Fibroblast of skin of back (primary cell): ENCODE measurements around the gene SYVN1.

Experiments
- DNase-seq: peaks from one replicate; pipeline ENCODE4 v3.0.0-alpha.2; 2013

SYVN1 gene

GRCh38 chr11:65111744-65112545 is 22.4 kb downstream of the SYVN1 start, which contains the start of gene TM7SF2:
Gene TM7SF2 (plus strand): TSS chr11:65111872. CDS start chr11:65112016, 144 bp downstream.
- DNase-seq: peak; percentile 88

GRCh38 chr11:65111159-65111743 is 23.1 kb downstream of the SYVN1 start:
- no peak for DNase-seq

- peak; percentile 73 for DNase-seq
Measured at GRCh38 chr11:65110354-65110861, 23.9 kb downstream of the SYVN1 start.

- no peak for DNase-seq
Measured at GRCh38 chr11:65109231-65110198, 24.8 kb downstream of the SYVN1 start.

GRCh38 chr11:65108469-65109123 is 25.7 kb downstream of the SYVN1 start:
- no peak for DNase-seq

GRCh38 chr11:65107751-65108468 is 26.4 kb downstream of the SYVN1 start:
- DNase-seq: no peak

- DNase-seq: no peak
Measured at GRCh38 chr11:65107078-65107477, 27.2 kb downstream of the SYVN1 start.

GRCh38 chr11:65104628-65105027 is 29.7 kb downstream of the SYVN1 start:
- DNase-seq: no peak

- no peak for DNase-seq
Measured at GRCh38 chr11:65103476-65103875, 30.8 kb downstream of the SYVN1 start.

GRCh38 chr11:65102142-65103095 is 31.9 kb downstream of the SYVN1 start:
- DNase-seq: peak; percentile 64

GRCh38 chr11:65100674-65101350 is 33.5 kb downstream of the SYVN1 start:
- DNase-seq: no peak

GRCh38 chr11:65096926-65097325 is 37.4 kb downstream of the SYVN1 start:
- DNase-seq: no peak

GRCh38 chr11:65095974-65096806 is 38.1 kb downstream of the SYVN1 start, which contains the start of gene VPS51:
Gene VPS51 (plus strand): TSS chr11:65096214. CDS start chr11:65096251, 37 bp downstream.
- DNase-seq: peak; percentile 88

- no peak for DNase-seq
Measured at GRCh38 chr11:65095427-65095826, 38.9 kb downstream of the SYVN1 start.

- no peak for DNase-seq
Measured at GRCh38 chr11:65090628-65091027, 43.7 kb downstream of the SYVN1 start.

GRCh38 chr11:65089621-65090020 is 44.7 kb downstream of the SYVN1 start:
- no peak for DNase-seq

- no peak for DNase-seq
Measured at GRCh38 chr11:65087827-65088226, 46.5 kb downstream of the SYVN1 start.

GRCh38 chr11:65087216-65087615 is 47.1 kb downstream of the SYVN1 start:
- DNase-seq: no peak

- DNase-seq: no peak
Measured at GRCh38 chr11:65086809-65087208, 47.5 kb downstream of the SYVN1 start.
